OCI-LY3 (cell line): ENCODE measurements around the gene PIGA.

Source experiments
- EZH2phosphoT487 ChIP-seq: fragments of 200-600 bp; shearing (Covaris generic); IDR thresholded peaks from 2 replicates; pipeline ENCODE4 v1.6.1; 2018; ENCODE audit warnings: antibody characterized with exemption, mixed run types, low read depth
- TF ChIP-seq, protein P1 (sequence below): fragments of 200-600, 300-600 bp; sonication (generic); IDR thresholded peaks from 2 replicates; pipeline ENCODE4 v1.5.1; 2014; ENCODE audit warnings: antibody characterized with exemption, low read length, low read depth

DNA sequence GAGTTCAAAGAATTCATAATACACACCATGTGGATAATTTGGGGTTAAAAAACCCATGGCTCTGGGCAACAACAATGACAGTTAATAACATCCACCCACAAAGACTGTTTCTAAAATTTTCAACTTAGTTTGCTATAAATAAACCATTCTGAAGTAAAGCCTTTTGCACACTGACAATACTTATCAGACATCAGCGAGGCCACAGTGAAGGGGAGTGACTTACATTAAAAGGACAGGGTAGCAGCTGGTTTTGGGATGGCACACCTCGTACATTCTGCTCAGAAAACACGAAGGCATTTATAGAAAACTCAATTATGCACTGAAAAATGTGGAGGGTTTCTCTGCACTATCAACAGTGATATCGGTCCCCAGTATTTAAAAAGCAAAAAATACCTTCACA lies 15.0 kb downstream of the PIGA start:
- TF ChIP-seq, protein P1, sequence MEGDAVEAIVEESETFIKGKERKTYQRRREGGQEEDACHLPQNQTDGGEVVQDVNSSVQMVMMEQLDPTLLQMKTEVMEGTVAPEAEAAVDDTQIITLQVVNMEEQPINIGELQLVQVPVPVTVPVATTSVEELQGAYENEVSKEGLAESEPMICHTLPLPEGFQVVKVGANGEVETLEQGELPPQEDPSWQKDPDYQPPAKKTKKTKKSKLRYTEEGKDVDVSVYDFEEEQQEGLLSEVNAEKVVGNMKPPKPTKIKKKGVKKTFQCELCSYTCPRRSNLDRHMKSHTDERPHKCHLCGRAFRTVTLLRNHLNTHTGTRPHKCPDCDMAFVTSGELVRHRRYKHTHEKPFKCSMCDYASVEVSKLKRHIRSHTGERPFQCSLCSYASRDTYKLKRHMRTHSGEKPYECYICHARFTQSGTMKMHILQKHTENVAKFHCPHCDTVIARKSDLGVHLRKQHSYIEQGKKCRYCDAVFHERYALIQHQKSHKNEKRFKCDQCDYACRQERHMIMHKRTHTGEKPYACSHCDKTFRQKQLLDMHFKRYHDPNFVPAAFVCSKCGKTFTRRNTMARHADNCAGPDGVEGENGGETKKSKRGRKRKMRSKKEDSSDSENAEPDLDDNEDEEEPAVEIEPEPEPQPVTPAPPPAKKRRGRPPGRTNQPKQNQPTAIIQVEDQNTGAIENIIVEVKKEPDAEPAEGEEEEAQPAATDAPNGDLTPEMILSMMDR = no peak
- TF ChIP-seq EZH2phosphoT487 = no peak
